ENCODE measurements around the gene CNOT2.

DNA sequence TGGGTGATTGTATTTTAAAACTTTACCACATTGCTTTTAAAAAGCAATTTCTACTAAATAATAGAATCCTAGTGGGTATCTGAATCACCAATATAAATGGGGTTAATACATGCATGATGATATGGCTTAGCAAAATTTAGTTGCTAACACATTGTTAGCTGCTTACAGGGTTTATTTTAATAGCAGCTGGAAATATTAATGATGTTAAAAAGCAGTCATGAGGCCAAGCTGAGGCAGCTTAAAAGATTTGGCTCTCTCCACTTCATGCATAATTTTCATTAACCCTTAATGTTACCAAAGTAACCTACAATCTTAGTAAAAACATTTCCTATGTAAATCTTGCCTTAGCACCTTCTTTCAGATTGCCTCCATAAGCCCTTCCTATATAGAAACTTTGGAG, 49.2 kb upstream of the CNOT2 start:
- TF ChIP-seq, protein P1, sequence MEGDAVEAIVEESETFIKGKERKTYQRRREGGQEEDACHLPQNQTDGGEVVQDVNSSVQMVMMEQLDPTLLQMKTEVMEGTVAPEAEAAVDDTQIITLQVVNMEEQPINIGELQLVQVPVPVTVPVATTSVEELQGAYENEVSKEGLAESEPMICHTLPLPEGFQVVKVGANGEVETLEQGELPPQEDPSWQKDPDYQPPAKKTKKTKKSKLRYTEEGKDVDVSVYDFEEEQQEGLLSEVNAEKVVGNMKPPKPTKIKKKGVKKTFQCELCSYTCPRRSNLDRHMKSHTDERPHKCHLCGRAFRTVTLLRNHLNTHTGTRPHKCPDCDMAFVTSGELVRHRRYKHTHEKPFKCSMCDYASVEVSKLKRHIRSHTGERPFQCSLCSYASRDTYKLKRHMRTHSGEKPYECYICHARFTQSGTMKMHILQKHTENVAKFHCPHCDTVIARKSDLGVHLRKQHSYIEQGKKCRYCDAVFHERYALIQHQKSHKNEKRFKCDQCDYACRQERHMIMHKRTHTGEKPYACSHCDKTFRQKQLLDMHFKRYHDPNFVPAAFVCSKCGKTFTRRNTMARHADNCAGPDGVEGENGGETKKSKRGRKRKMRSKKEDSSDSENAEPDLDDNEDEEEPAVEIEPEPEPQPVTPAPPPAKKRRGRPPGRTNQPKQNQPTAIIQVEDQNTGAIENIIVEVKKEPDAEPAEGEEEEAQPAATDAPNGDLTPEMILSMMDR (IDR thresholded peaks at IDR 0.05; ENCODE audit: insufficient read depth, low read length, poor library complexity, severe bottlenecking) = no peak
- no peak for TF ChIP-seq EZH2phosphoT487 (conservative IDR thresholded peaks at IDR 0.05; ENCODE audit: low read length)

Data from SU-DHL-6 (cell line).